ENCODE results near the gene FMNL2. TPM values are rescaled to one million over a fixed set of nuclear protein-coding genes. Genes with fewer than 3 reads are reported as not detected.

Gene FMNL2
- total RNA-seq, 1 donor from 2014 or later = 108 TPM

DNA sequence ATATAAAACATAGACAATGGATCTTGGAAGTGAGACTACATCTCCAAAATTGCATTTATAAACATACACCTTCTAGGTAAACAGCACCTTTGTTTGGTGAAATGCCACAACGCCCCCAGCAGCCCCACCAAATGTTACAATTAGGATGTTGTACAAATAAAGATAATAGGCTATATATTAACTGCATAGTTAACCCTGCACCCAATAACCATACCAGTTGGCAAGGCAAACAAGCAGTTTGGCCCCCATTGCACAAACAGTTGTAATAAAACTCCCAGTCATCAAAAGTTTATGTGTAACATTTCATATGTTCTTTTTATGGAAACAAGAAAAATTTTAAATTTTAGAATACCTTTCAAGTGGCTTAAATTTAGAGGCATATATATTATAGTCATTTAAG is 315.0 kb downstream of the FMNL2 start:
- DNase-seq (ENCODE audit: low spot score, unreplicated experiment) = no peak
- H3K9me3 Mint-ChIP-seq (ENCODE audit: low read depth) = no peaks in the 10 kb centered on the region
- peak overlapping the region; percentile 5 for H3K4me3 Mint-ChIP-seq (ENCODE audit: low read depth)
- H3K27ac Mint-ChIP-seq = peak overlapping the region; percentile 64
- H3K27me3 Mint-ChIP-seq = no peaks in the 10 kb centered on the region
- TF ChIP-seq, protein P1, sequence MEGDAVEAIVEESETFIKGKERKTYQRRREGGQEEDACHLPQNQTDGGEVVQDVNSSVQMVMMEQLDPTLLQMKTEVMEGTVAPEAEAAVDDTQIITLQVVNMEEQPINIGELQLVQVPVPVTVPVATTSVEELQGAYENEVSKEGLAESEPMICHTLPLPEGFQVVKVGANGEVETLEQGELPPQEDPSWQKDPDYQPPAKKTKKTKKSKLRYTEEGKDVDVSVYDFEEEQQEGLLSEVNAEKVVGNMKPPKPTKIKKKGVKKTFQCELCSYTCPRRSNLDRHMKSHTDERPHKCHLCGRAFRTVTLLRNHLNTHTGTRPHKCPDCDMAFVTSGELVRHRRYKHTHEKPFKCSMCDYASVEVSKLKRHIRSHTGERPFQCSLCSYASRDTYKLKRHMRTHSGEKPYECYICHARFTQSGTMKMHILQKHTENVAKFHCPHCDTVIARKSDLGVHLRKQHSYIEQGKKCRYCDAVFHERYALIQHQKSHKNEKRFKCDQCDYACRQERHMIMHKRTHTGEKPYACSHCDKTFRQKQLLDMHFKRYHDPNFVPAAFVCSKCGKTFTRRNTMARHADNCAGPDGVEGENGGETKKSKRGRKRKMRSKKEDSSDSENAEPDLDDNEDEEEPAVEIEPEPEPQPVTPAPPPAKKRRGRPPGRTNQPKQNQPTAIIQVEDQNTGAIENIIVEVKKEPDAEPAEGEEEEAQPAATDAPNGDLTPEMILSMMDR (IDR thresholded peaks at IDR 0.05; ENCODE audit: unreplicated experiment) = no peak
- peaks cover 13% of the 10 kb centered on the region for H3K36me3 Mint-ChIP-seq (ENCODE audit: insufficient read depth)
- peaks cover 23% of the 10 kb centered on the region for H3K4me1 Mint-ChIP-seq (ENCODE audit: low read depth)

DNA sequence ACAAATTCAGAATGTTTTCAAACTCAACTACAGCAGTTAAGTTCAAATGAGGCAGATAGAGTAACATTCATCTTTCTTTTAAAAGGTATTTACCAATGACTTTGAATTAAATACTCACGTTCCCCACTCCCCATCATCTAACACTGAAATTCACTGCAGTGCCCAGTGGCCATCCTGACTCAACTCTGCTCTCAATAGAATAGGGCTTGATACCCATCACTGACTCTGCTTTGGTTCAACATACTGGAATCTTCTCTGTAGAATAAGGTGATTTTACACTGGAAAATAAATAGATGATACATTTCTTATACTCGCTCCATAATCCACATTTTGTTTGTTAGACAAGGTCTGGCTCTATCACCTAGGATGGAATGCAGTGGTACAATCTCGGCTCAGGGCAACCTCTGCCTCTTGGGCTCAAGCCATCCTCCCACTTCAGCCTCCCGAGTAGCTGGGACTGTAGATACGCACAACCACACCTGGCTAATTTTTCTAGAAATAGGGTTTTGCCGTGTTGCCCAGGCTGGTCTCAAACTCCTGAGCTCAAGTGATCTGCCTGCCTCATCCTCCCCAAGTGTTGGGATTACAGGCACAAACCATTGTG is 315.9 kb downstream of the FMNL2 start:
- Mint-ChIP-seq H3K27ac (peak overlapping the region; percentile 57), H3K27me3 (no peaks in the 10 kb centered on the region), H3K4me3 (ENCODE audit: low read depth) (no peak overlapping the region), H3K4me1 (ENCODE audit: low read depth) (peaks cover 23% of the 10 kb centered on the region), H3K9me3 (ENCODE audit: low read depth) (no peaks in the 10 kb centered on the region), H3K36me3 (ENCODE audit: insufficient read depth) (peaks cover 11% of the 10 kb centered on the region)
- no peak for DNase-seq (ENCODE audit: low spot score, unreplicated experiment)
- TF ChIP-seq, protein P1 (IDR thresholded peaks at IDR 0.05; ENCODE audit: unreplicated experiment) = no peak

DNA sequence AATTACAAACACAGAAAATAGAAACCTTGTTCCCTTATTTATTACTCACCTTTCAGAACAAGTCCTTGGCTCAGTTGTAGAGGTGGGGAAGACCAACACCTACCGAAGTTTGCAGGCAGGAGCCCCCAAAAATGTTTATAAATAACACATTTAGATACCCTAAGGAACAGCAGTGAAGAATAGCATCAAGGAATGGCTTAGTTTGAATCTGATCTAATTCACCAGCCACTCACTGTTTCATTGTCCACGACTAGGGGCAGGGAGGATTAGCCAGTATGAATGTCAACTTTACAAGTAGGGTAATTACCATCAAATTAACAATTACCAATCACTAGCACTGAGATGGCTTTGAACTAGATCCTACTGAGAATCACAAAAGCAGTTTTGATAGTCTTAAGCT is 316.9 kb downstream of the FMNL2 start:
- Mint-ChIP-seq H3K9me3 (ENCODE audit: low read depth) (no peaks in the 10 kb centered on the region), H3K27ac (peak overlapping the region; percentile 76), H3K36me3 (ENCODE audit: insufficient read depth) (peaks cover 13% of the 10 kb centered on the region), H3K4me3 (ENCODE audit: low read depth) (no peak overlapping the region), H3K27me3 (no peaks in the 10 kb centered on the region), H3K4me1 (ENCODE audit: low read depth) (peaks cover 21% of the 10 kb centered on the region)
- TF ChIP-seq, protein P1 (IDR thresholded peaks at IDR 0.05; ENCODE audit: unreplicated experiment) = no peak
- no peak for DNase-seq (ENCODE audit: low spot score, unreplicated experiment)

DNA sequence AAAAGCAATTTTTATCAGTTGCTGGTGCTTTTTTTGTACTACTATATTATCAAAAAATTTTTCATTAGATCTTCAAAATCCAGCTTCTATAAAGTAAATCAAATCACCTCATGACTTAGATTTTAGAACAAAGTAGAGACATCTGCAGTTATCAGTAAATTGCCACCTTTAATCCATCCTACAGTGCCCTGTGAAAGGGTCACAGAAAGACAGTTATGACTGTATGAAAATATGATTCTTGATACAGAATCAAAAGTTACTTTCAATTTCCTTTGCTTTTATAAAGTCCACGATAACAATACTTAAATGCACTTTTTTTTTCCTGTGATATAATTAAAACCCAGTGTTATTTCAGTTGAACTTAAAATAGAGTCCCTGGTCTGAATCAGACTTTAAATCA is 320.9 kb downstream of the FMNL2 start:
- Mint-ChIP-seq H3K27me3 (no peaks in the 10 kb centered on the region), H3K27ac (no peak overlapping the region), H3K9me3 (ENCODE audit: low read depth) (no peaks in the 10 kb centered on the region), H3K4me3 (ENCODE audit: low read depth) (no peak overlapping the region), H3K4me1 (ENCODE audit: low read depth) (peaks cover under 1% of the 10 kb centered on the region), H3K36me3 (ENCODE audit: insufficient read depth) (peaks cover 13% of the 10 kb centered on the region)
- TF ChIP-seq, protein P1 (IDR thresholded peaks at IDR 0.05; ENCODE audit: unreplicated experiment) = no peak
- DNase-seq (ENCODE audit: low spot score, unreplicated experiment) = no peak

DNA sequence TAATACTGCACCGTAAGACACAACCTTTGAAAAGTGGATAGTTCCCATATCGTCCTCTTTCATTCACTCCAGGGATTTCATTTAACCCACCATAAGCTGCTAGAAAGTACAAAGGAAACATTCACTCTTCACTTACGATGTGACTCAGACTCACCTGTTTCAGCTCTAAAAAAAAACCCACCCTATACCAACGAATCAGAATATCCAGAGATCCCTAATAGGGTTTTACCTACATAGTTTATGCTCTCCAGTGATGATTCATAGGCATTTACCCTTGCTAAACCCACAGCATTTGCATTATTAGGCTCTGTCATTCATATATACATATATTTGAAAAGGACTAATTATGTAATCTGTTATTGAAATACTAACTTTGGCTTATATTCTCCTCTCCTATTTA is 322.1 kb downstream of the FMNL2 start:
- TF ChIP-seq, protein P1 (IDR thresholded peaks at IDR 0.05; ENCODE audit: unreplicated experiment) = no peak
- peaks cover 16% of the 10 kb centered on the region for H3K36me3 Mint-ChIP-seq (ENCODE audit: insufficient read depth)
- no peak overlapping the region for H3K27ac Mint-ChIP-seq
- no peak overlapping the region for H3K4me3 Mint-ChIP-seq (ENCODE audit: low read depth)
- H3K27me3 Mint-ChIP-seq = no peaks in the 10 kb centered on the region
- no peaks in the 10 kb centered on the region for H3K4me1 Mint-ChIP-seq (ENCODE audit: low read depth)
- no peaks in the 10 kb centered on the region for H3K9me3 Mint-ChIP-seq (ENCODE audit: low read depth)
- no peak for DNase-seq (ENCODE audit: low spot score, unreplicated experiment)
